GM06990 (cell line): Measurements from ENCODE around the gene SLC4A9.

Source experiments
- DNase-seq: peaks from one replicate; pipeline ENCODE4 v3.0.0-alpha.2; 2011; ENCODE audit not compliant: insufficient read length; ENCODE audit errors: extremely low read depth
- H3K27me3 ChIP-seq: replicated peaks from 2 replicates; pipeline ENCODE4 v1.6.0; 2011; ENCODE audit warnings: low read length; ENCODE audit not compliant: control insufficient read depth, insufficient read depth
- H3K36me3 ChIP-seq: 2 replicates; pipeline ENCODE4 v1.5.1; 2011; ENCODE audit warnings: low read length; ENCODE audit not compliant: control insufficient read depth, insufficient read depth
- H3K4me3 ChIP-seq: replicated peaks from 2 replicates; pipeline ENCODE4 v1.5.1; 2011; ENCODE audit warnings: low read depth, mild to moderate bottlenecking, control low read depth, low read length
- TF ChIP-seq, protein P1 (sequence below): IDR thresholded peaks from 2 replicates; pipeline ENCODE4 v1.5.1; 2011; ENCODE audit warnings: low read length, control low read depth, mild to moderate bottlenecking, inconsistent platforms; ENCODE audit not compliant: insufficient read depth, poor library complexity, severe bottlenecking

SLC4A9 gene

DNA sequence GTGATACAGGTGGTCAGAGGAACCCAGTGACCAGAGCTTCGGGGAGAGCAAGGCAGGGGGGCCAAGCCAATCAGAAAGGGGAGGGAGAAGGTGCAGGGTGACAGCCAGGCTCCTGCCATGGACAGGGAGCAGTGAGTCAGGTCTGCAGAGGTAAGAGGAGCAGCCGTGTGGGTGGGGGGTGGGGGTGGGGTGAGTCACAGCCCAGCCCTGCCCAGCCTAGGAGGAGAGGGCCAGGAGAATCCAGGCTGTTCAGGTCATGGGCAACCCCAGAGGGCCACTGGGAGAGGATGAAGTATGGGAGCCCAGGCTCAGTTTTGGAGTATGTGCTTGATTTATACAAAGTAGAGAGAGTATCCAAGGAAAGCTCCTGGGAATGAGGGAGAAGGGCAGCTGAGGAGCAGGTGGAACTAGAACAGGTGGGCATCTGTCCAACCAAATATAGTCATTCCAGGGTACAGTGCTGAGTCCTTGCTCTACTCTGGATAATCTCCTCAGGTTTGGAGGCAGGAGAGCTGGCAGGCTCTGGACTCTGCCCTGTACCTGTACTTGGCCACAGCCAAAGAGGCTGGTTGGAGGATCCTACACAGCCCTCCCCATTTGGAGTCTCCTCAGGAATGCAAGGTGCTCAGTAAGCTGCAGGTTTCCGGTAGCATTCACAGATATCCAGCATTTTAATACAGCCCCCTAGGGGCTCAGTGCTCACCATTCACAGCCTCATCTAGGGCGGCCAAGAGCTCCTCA is 15.1 kb upstream of the SLC4A9 start:
- TF ChIP-seq, protein P1, sequence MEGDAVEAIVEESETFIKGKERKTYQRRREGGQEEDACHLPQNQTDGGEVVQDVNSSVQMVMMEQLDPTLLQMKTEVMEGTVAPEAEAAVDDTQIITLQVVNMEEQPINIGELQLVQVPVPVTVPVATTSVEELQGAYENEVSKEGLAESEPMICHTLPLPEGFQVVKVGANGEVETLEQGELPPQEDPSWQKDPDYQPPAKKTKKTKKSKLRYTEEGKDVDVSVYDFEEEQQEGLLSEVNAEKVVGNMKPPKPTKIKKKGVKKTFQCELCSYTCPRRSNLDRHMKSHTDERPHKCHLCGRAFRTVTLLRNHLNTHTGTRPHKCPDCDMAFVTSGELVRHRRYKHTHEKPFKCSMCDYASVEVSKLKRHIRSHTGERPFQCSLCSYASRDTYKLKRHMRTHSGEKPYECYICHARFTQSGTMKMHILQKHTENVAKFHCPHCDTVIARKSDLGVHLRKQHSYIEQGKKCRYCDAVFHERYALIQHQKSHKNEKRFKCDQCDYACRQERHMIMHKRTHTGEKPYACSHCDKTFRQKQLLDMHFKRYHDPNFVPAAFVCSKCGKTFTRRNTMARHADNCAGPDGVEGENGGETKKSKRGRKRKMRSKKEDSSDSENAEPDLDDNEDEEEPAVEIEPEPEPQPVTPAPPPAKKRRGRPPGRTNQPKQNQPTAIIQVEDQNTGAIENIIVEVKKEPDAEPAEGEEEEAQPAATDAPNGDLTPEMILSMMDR: no peak
- H3K4me3 ChIP-seq: no peak overlapping the region
- no peaks in the 10 kb centered on the region for H3K36me3 ChIP-seq
- DNase-seq: no peak
- no peaks in the 10 kb centered on the region for H3K27me3 ChIP-seq

DNA sequence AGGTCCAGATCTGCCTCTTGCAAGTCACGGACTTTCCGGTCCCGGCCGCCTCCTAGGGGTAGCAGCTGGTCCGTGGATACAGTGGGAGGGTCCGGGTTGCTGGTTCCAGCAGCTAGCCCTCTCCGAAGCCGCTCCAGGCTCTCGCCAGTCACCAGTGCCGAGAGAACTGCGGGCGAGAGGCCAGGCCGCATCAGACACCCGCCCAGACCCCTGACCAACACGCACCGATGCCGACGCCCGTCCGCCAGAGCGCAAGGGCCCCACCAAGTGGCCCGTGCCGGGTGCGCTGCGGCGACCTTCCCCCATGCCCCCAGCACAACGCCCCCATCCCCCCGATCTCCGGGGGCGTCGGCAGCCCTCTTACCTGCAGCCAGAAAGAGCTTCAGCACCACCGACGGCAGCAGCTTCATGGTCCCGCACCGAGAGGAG is 14.1 kb upstream of the SLC4A9 start:
- Histone ChIP-seq H3K27me3 (no peaks in the 10 kb centered on the region), H3K4me3 (peak overlapping the region; percentile 67), H3K36me3 (no peaks in the 10 kb centered on the region)
- TF ChIP-seq, protein P1: peak; percentile 36
- peak; percentile 61 for DNase-seq

DNA sequence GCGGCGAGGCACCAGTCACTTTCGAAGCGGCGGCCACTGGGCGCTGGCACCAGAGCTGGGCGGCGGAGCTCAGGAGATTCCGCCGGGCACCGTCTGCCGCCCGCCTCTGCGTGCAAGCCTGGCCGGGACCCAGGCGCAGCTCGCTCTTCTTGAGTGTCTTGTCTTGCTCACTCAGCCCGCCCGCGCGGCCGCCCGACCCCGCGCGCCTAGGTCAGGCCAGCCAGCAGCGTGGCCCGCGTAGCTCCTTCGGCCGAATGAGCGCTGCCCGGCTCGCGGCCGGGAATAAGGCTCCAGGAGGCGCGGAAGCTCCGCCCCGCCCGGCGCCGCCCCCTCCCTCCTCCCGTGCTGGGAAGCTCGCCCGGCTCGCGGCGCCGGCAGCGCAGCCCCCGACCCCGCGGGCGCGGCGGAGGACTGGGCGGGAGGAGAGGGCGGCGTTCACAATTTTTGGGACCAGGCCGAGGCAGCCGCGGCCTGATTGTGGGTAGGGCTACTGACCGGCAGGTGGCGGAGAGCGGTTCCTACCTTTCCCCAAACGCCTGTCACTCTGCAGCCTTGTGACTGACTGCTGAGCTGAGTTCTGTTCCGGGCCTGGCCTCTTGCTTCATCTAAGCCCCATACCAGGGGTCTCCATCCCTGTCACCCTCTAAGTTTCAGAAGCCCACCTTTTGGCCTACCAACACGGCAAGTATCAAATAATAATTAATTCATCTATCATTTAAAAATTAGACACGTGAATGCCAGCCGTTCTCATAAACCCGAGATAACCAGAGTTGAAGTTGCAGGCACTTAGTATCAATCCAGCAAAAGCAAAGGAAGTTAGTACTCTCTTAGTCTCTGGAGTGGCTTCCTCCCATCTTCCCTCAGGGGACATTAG is 13.4 kb upstream of the SLC4A9 start, which contains the start of gene HBEGF:
Gene HBEGF (minus strand): TSS at position 256 of the 874 bp plus-strand sequence. CDS start 275 bp downstream, outside the sequence.
- Histone ChIP-seq H3K36me3 (no peaks in the 10 kb centered on the region), H3K4me3 (peak within 1 kb of the TSS; percentile 67), H3K27me3 (no peaks in the 10 kb centered on the region)
- TF ChIP-seq, protein P1: peak; percentile 66
- DNase-seq: peak; percentile 72

DNA sequence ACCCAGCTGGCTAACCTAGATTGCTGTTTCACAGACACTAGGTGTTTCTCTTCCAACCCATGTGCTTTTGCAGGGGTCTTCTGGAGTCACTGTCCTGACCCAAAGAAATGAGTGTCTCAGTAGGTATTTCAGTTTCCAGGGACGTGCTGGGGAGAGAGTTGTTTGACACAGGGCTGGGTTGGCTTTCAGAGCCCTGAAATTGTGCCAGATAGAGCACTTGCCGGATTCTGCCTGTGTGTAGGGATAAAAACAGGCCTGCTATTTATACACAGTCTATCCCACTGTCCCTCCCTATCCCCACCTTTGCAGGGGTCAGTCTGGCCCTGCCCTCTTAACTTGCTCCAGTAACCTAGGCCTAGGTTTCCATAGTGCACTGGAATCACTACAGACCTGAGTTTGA is 12.6 kb upstream of the SLC4A9 start:
- no peaks in the 10 kb centered on the region for H3K36me3 ChIP-seq
- TF ChIP-seq, protein P1: no peak
- no peak overlapping the region for H3K4me3 ChIP-seq
- DNase-seq: no peak
- H3K27me3 ChIP-seq: no peaks in the 10 kb centered on the region

DNA sequence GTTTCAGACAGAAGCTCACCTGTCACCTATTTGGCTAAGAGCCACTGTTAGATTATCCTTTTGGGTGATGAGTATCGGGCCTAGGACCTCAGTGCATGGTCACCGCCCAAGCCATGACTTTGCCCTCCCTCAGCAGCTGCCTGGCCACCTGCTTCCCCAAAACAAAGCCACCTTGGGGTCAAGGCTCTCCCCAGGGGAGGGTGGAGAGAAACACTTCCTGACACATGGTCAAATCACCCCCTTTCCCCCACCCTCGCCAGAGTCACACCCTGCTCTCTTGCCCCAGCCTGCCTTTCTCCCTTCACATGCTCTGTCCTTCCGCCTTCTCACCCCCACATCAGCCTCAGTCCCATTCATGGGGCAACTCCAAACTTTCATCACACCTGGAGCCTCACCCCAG is 11.9 kb upstream of the SLC4A9 start:
- H3K4me3 ChIP-seq: no peak overlapping the region
- H3K27me3 ChIP-seq: no peaks in the 10 kb centered on the region
- TF ChIP-seq, protein P1: no peak
- H3K36me3 ChIP-seq: no peaks in the 10 kb centered on the region
- no peak for DNase-seq
